A673 (cell line): ENCODE measurements around the gene SNTG2. TPM values are rescaled to one million over a fixed set of nuclear protein-coding genes. Genes with fewer than 3 reads are reported as not detected.

Source experiments
- BruUV-seq: library from RNA; stranded (reverse); fragments of 400-500 nt; replicated peaks from 2 replicates; lab custom pipeline; 2021; lab: Mats Ljungman, UMichigan
- CTCF ChIA-PET: fragments of 300-600 bp; sonication (Branson Sonifier 250); formaldehyde crosslinking; loops from one replicate; lab custom pipeline; 2022; ENCODE audit warnings: antibody characterized with exemption; lab: Charles Lee
- POLR2A ChIA-PET: fragments of 300-600 bp; sonication (Branson Sonifier 250); formaldehyde crosslinking; loops from one replicate; lab custom pipeline; 2022; ENCODE audit warnings: antibody characterized with exemption; ENCODE audit not compliant: low non-redundant PET; lab: Charles Lee
- DNase-seq: peaks from one replicate; pipeline ENCODE4 v3.0.0-alpha.2; 2015; ENCODE audit warnings: low spot score
- H3K27ac ChIP-seq: fragments of 200-600 bp; sonication (generic); 2 replicates; pipeline ENCODE4 v1.5.1; 2016; ENCODE audit warnings: mixed run types, low read depth, mild to moderate bottlenecking, mixed read lengths, antibody characterized with exemption, low read length; ENCODE audit not compliant: poor library complexity, severe bottlenecking
- H3K27me3 ChIP-seq: fragments of 200-600 bp; sonication (generic); replicated peaks from 2 replicates; pipeline ENCODE4 v1.6.1; 2017; ENCODE audit warnings: mixed run types, low read depth, mild to moderate bottlenecking, mixed read lengths, antibody characterized with exemption, low read length; ENCODE audit not compliant: insufficient read depth, poor library complexity
- H3K36me3 ChIP-seq: fragments of 200-600 bp; sonication (generic); 2 replicates; pipeline ENCODE4 v1.6.1; 2016; ENCODE audit warnings: mixed run types, mild to moderate bottlenecking, mixed read lengths, antibody characterized with exemption, low read length; ENCODE audit not compliant: insufficient read depth, poor library complexity, severe bottlenecking
- H3K4me1 ChIP-seq: fragments of 200-600 bp; sonication (generic); 2 replicates; pipeline ENCODE4 v1.6.1; 2017; ENCODE audit warnings: mixed run types, mild to moderate bottlenecking, mixed read lengths, antibody characterized with exemption, low read length; ENCODE audit not compliant: insufficient read depth, poor library complexity, severe bottlenecking
- H3K4me3 ChIP-seq: fragments of 200-600 bp; sonication (generic); 2 replicates; pipeline ENCODE4 v1.5.1; 2016; ENCODE audit warnings: low read depth, mixed run types, mild to moderate bottlenecking, mixed read lengths, low read length; ENCODE audit not compliant: poor library complexity, severe bottlenecking
- H3K9me3 ChIP-seq: fragments of 200-600 bp; sonication (generic); 2 replicates; pipeline ENCODE4 v1.6.1; 2016; ENCODE audit warnings: mixed run types, low read depth, mild to moderate bottlenecking, mixed read lengths, antibody characterized with exemption, low read length; ENCODE audit not compliant: poor library complexity, severe bottlenecking
- EZH2 ChIP-seq: fragments of 200-600 bp; sonication (generic); IDR thresholded peaks from 2 replicates; pipeline ENCODE4 v1.6.1; 2017; ENCODE audit warnings: borderline replicate concordance, low read depth, mild to moderate bottlenecking, mixed read lengths, antibody characterized with exemption, low read length; ENCODE audit not compliant: poor library complexity, severe bottlenecking
- intact Hi-C: fragments of 100-400 bp; cut with micrococcal nuclease; formaldehyde crosslinking; loops from one replicate; pipeline ENCODE4 v1.10.0; 2022; ENCODE audit not compliant: unreplicated experiment
- total RNA-seq: library from RNA; stranded (reverse); gene quantifications from 2 replicates; pipeline ENCODE4 v1.2.3, GENCODE V29; 2021
- TF ChIP-seq, protein P1 (sequence below): fragments of 300-800, 200-600 bp; sonication (generic); conservative IDR thresholded peaks from 2 replicates; pipeline ENCODE4 v1.5.1; 2017; ENCODE audit warnings: low read depth, mild to moderate bottlenecking, antibody characterized with exemption, low read length, moderate library complexity, mixed read lengths

The SNTG2 gene
- total RNA-seq, 1 experiment from 2014 or later: 3.7 TPM

DNA sequence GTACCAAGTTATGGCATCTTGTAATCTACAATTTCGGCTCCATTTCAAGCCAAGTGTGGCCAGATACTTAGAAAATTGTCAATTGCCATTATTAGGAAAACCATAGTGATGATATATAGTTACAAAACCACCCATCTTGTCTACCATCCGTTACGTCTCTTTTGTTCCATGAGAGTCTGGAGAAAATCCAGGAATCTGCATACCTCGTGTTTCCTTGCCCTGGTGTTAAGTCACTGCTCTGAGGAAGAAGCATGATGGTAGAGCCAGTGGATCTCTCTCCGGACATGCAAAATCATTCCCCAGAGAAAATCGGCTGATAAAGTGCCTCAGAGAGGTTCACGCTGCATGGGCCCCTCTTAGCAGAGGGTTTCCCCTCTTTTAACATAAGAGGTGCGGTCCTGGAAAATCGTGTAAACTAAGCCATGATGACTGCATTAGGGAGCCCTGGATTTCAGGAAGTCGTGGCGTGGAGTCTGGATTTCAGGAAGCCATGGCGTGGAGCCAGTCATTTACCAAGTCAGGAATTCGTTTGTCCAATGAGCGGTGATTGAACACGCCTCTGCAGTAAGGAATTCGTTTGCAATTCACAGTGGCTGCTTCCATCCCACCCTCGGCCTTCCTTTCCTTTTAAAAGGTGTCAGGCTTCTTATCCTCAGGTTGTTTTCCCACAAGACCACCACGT lies 304.2 kb downstream of the SNTG2 start:
- intact Hi-C loops: no loop called here
- ChIA-PET CTCF (no interaction called here), POLR2A (no interaction called here)
- Histone ChIP-seq H3K9me3 (no peaks in the 10 kb centered on the region), H3K27me3 (no peaks in the 10 kb centered on the region), H3K4me1 (no peaks in the 10 kb centered on the region), H3K27ac (no peak overlapping the region), H3K4me3 (no peak overlapping the region), H3K36me3 (no peaks in the 10 kb centered on the region)
- BruUV-seq: no TSS peak
- TF ChIP-seq, protein P1, sequence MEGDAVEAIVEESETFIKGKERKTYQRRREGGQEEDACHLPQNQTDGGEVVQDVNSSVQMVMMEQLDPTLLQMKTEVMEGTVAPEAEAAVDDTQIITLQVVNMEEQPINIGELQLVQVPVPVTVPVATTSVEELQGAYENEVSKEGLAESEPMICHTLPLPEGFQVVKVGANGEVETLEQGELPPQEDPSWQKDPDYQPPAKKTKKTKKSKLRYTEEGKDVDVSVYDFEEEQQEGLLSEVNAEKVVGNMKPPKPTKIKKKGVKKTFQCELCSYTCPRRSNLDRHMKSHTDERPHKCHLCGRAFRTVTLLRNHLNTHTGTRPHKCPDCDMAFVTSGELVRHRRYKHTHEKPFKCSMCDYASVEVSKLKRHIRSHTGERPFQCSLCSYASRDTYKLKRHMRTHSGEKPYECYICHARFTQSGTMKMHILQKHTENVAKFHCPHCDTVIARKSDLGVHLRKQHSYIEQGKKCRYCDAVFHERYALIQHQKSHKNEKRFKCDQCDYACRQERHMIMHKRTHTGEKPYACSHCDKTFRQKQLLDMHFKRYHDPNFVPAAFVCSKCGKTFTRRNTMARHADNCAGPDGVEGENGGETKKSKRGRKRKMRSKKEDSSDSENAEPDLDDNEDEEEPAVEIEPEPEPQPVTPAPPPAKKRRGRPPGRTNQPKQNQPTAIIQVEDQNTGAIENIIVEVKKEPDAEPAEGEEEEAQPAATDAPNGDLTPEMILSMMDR: no peak
- no peak for TF ChIP-seq EZH2
- DNase-seq: no peak

DNA sequence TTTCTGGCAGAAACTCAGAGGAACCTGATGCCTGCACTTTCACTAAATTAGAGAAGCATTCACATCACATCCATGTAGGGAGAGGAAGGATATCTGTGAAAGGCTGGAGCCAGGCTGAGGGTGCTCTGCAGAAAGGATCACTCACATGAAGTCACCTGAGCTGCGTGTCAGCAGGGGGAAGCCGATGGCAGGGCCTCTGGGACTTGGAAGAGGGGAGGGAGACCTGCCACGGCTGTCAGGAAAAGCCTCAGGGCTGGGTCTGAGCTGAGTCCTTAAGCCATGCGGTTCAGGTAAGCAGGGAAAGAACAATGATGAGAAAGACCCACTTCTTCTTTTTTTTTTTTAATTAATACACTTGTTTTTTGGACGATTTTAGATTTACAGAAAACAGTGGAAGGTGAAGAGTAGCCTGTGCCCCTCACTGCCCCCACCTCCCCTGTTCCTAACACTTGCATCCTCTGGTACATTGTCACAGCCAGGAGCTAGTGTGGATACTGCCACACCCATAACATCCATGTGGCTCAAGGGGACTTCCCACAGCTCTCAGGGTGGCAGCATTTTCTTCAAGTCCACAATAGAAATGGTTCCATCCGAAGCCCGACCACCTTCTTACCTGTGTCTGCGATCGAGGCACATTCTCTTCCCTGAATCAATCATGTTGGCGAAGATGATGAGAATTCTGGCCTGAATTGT lies 306.1 kb downstream of the SNTG2 start:
- H3K36me3 ChIP-seq: no peaks in the 10 kb centered on the region
- TF ChIP-seq, protein P1: no peak
- TF ChIP-seq EZH2: no peak
- no TSS peak for BruUV-seq
- no peaks in the 10 kb centered on the region for H3K4me1 ChIP-seq
- no peak for DNase-seq
- CTCF ChIA-PET: no interaction called here
- no peak overlapping the region for H3K27ac ChIP-seq
- intact Hi-C loops: no loop called here
- no peak overlapping the region for H3K4me3 ChIP-seq
- POLR2A ChIA-PET: no interaction called here
- H3K27me3 ChIP-seq: no peaks in the 10 kb centered on the region
- H3K9me3 ChIP-seq: no peaks in the 10 kb centered on the region

DNA sequence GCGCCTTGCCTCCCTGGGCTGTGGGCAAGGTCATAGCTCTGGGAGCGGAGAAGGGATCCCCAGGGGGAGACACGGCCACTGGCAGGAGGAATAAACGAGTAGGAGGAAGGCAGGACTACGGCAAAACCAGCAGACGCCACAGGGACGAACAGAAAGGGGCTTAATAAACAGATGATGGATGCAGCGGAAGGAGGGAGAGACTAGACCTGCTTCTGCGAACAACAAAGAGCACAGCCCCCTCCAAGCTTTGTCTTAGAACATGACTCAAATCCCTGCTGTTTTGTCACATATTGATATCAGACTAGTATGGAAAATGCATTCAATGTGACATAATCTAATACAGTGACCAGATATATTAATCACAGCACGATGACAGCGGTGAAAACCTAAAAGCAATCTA lies 306.7 kb downstream of the SNTG2 start:
- intact Hi-C loops: no loop called here
- ChIA-PET CTCF (no interaction called here), POLR2A (no interaction called here)
- no TSS peak for BruUV-seq
- Histone ChIP-seq H3K36me3 (no peaks in the 10 kb centered on the region), H3K27ac (no peak overlapping the region), H3K4me3 (no peak overlapping the region), H3K4me1 (no peaks in the 10 kb centered on the region), H3K27me3 (no peaks in the 10 kb centered on the region), H3K9me3 (no peaks in the 10 kb centered on the region)
- no peak for DNase-seq
- no peak for TF ChIP-seq EZH2
- TF ChIP-seq, protein P1: no peak
